HFF-Myc (cell line): ENCODE results near the gene GJA5.

Experiments
- DNase-seq: peaks from one replicate; pipeline ENCODE4 v3.0.0-alpha.2; 2011; ENCODE audit warnings: low read depth; ENCODE audit errors: extremely low read depth
- H3K4me3 ChIP-seq: replicated peaks from 2 replicates; pipeline ENCODE4 v1.5.1; 2011; ENCODE audit warnings: low read depth, mild to moderate bottlenecking, control low read depth, low read length
- CTCF ChIP-seq: IDR thresholded peaks from 2 replicates; pipeline ENCODE4 v1.5.1; 2012; ENCODE audit warnings: mild to moderate bottlenecking, low read depth, low read length, control low read depth; ENCODE audit errors: missing control alignments

GJA5 gene

GRCh38 chr1:147748676-147749350 lies 11.6 kb downstream of the GJA5 start:
- no peak for DNase-seq
- no peak for TF ChIP-seq CTCF
- H3K4me3 ChIP-seq: no peak overlapping the region

GRCh38 chr1:147747966-147748365 lies 12.4 kb downstream of the GJA5 start:
- DNase-seq: no peak
- H3K4me3 ChIP-seq: no peak overlapping the region
- TF ChIP-seq CTCF: no peak

- no peak for TF ChIP-seq CTCF
- no peak overlapping the region for H3K4me3 ChIP-seq
- no peak for DNase-seq
Observed at GRCh38 chr1:147745271-147745670, 15.1 kb downstream of the GJA5 start.

GRCh38 chr1:147741065-147741464 lies 19.3 kb downstream of the GJA5 start:
- no peak overlapping the region for H3K4me3 ChIP-seq
- no peak for TF ChIP-seq CTCF
- DNase-seq: no peak

GRCh38 chr1:147740391-147740790 lies 20.0 kb downstream of the GJA5 start:
- DNase-seq: no peak
- TF ChIP-seq CTCF: no peak
- H3K4me3 ChIP-seq: no peak overlapping the region

GRCh38 chr1:147738739-147739476 lies 21.5 kb downstream of the GJA5 start:
- no peak overlapping the region for H3K4me3 ChIP-seq
- DNase-seq: no peak
- no peak for TF ChIP-seq CTCF

GRCh38 chr1:147738129-147738528 lies 22.3 kb downstream of the GJA5 start:
- no peak for TF ChIP-seq CTCF
- H3K4me3 ChIP-seq: no peak overlapping the region
- no peak for DNase-seq
